Cardiac fibroblast (primary cell): ENCODE measurements around the gene PCP4L1.
"Not testable (repeated sequence)": the region's sequence is repeated elsewhere in the genome, so short reads cannot be mapped to it uniquely, and the experiment has no call there.

Source experiments
- DNase-seq, 2 donors: peaks; one replicate each; pipeline versions ENCODE4 v3.0.0 to v3.0.0-alpha.2; 2010; ENCODE audit warnings: low read depth in 2 of 2
- H3K4me3 ChIP-seq, 2 donors: replicated peaks in 1 of 2; 1 replicate in 1 of 2; 2 replicates in 1 of 2; pipeline ENCODE4 v1.5.1; 2011; ENCODE audit warnings: low read depth in 2 of 2, low read length in 2 of 2, mild to moderate bottlenecking in 2 of 2, moderate library complexity in 1 of 2
- TF ChIP-seq, protein P1 (sequence below): IDR thresholded peaks from one replicate; pipeline ENCODE4 v1.5.1; 2011; ENCODE audit warnings: low read depth, mild to moderate bottlenecking, low read length, inconsistent platforms

PCP4L1 gene

DNA sequence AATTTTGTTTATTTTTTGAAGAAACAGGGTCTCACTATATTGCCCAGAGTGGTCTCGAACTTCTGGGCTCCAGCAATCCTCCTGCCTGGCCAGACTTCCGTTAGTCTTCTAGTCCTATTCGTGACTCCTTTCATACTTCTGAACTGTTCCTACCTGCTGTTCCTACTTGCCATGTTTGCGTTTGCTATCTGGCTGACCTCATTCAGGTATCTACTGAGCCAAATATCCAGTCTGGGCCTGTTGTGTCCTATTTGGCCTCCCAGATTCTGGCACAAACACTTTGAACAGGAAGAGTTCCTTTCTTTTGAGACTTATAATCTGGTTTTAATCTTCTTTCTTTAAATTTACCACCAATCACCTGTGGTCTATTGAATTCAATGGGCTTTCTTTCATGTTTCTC lies 13.7 kb upstream of the PCP4L1 start:
- TF ChIP-seq, protein P1, sequence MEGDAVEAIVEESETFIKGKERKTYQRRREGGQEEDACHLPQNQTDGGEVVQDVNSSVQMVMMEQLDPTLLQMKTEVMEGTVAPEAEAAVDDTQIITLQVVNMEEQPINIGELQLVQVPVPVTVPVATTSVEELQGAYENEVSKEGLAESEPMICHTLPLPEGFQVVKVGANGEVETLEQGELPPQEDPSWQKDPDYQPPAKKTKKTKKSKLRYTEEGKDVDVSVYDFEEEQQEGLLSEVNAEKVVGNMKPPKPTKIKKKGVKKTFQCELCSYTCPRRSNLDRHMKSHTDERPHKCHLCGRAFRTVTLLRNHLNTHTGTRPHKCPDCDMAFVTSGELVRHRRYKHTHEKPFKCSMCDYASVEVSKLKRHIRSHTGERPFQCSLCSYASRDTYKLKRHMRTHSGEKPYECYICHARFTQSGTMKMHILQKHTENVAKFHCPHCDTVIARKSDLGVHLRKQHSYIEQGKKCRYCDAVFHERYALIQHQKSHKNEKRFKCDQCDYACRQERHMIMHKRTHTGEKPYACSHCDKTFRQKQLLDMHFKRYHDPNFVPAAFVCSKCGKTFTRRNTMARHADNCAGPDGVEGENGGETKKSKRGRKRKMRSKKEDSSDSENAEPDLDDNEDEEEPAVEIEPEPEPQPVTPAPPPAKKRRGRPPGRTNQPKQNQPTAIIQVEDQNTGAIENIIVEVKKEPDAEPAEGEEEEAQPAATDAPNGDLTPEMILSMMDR, result no peak
- DNase-seq, result no peak
- H3K4me3 ChIP-seq, result no peak overlapping the region

DNA sequence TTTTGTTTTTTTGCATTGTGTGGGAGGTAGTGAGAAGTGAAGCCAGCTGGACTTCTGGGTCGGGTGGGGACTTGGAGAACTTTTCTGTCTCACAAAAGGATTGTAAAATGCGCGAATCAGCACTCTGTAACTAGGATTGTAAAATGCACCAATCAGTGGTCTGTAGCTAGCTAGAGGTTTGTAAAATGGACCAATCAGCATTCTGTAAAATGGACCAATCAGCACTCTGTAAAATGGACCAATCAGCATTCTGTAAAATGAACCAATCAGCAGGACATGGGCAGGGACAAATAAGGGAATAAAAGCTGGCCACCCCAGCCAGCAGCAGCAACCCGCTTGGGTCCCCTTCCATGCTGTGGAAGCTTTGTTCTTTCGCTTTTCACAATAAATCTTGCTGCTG lies 8.4 kb upstream of the PCP4L1 start:
- not testable (repeated sequence) for H3K4me3 ChIP-seq, DNase-seq

DNA sequence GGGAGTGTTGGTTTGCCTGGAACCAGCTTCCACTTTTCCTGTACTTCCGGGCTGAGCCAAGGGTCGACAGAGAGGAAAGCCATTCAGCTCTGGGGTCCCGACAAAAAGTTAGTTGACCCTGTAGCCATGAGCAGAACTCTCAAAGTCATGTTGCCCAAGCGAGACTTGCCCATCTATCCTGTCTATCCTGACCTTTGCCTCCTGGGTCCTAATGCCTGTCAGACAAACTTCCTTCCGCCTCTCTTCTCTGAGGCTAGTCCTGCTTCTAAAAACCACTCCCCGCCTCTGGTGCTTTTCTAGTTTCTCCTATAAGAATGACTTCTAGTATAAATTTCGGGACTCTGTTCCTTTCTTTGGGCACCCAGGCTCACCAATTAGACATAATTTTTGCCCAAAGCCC lies 7.7 kb upstream of the PCP4L1 start:
- TF ChIP-seq, protein P1, result no peak
- no peak for DNase-seq
- no peak overlapping the region for H3K4me3 ChIP-seq

DNA sequence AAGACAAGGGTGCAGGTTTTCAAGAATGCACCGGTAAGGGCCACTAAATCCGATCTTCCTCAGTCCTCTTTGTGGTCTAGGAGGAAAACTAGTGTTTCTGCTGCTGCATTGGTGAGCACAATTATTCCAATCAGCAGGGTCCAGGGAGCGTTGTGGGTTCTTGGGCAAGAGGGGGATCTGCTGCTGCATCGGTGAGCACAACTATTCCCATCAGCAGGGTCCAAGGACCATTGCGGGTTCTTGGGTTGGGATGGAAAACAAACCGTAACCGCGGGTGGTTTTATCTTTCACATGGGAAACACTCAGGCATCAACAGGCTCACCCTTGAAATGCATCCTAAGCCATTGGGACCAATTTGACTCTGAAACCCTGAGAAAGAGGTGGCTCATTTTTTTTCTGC lies 7.0 kb upstream of the PCP4L1 start:
- no peak for DNase-seq
- no peak overlapping the region for H3K4me3 ChIP-seq
- TF ChIP-seq, protein P1, result no peak

DNA sequence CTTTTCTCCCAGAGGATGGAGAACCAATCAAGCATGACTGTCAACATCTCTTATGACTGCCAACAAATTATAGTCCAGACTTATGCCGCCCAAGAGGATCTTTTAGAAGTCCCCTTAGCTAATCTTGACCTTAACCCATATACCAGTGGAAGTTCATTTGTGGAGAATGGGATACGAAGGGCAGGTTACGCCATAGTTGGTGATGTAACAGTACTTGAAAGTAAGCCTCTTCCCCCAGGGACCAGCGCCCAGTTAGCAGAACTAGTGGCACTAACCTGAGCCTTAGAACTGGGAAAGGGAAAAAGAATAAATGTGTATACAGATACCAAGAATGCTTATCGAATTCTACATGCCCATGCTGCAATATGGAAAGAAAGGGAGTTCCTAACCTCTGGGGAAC lies 3.2 kb upstream of the PCP4L1 start:
- not testable (repeated sequence) for H3K4me3 ChIP-seq, DNase-seq

DNA sequence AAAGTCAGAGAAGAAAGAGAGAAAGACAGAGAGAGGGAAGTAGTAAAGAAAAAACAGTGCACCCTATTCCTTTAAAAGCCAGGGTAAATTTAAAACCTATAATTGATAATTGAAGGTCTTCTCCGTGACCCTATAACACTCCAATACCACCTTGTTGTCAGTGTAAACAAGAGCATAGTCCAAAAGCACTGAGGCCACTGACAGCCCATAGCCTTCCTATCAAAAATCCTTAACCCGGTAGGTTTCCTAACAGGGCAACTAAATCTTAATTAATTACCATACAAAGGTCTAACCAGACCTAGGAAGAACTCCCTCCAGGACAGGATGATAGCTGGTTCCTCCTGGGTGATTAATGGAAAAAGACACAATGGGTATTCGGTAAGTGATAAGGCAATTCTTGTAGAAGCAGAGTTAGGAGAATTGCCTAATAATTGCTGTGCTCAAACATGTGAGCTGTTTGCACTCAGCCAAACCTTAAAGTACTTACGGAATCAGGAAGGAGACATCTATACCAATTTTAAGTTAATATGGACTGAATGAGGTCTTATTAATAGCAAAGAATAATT lies 2.5 kb upstream of the PCP4L1 start:
- not testable (repeated sequence) for DNase-seq, H3K4me3 ChIP-seq

DNA sequence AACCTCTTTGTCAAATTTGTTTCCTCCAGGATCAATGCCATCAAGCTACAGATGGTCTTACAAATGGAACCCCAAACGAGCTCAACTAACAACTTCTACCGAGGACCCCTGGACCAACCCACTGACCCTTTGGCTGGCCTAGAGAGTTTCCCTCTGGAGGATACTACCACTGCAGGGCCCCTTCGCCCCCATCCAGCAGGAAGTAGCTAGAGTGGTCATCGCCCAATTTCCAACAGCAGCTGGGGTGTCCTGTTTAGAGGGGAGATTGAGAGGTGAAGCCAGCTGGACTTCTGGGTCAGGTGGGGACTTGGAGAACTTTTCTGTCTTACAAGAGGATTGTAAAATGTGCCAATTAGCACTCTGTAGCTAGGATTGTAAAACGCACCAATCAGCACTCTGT lies 1.4 kb upstream of the PCP4L1 start:
- not testable (repeated sequence) for H3K4me3 ChIP-seq, DNase-seq

DNA sequence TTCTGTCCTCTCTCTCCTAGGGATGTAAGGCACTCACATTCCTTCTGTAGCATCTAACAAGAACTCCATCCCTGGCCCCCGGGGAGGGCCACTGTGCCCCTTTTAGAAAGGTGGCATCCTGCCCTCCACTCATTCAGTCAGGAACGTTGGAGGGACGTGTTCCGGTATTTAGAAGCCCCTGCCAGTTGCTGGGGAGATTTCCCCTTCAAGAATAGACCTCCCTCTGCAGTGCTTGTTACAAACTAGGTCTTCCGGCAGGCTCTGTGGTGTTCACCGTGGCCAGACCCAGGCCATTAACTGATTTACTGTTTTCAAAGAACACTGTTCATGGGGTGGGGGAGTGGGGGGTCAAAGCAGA lies 779 bp downstream of the PCP4L1 start:
- DNase-seq, result no peak
- no peak overlapping the region for H3K4me3 ChIP-seq

DNA sequence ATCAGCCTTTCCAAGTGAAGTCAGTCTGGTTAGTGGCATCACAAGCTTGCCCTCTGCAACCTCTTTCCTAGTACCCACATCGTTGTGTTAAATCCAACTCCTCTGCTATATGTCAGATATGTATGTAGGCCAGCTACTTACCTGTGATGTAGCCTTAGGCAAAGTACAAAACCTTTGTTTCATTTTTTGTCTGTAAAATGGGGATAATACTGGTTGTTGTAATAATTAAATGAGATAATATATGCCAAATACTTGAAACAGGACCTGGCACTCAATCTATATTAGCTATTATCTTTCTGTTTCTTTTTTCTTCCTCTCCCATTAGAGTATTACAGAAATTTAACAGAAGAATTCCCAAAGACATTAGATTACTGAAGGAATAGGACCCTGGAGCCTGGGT lies 1.2 kb downstream of the PCP4L1 start:
- DNase-seq, result no peak
- no peak overlapping the region for H3K4me3 ChIP-seq
- TF ChIP-seq, protein P1, result no peak

More for the DNA sequence above, 779 bp downstream of the PCP4L1 start:
- TF ChIP-seq, protein P1, result no peak
